Coronary artery (tissue), 2 donors: Measurements from ENCODE around the gene TCF7.

Experiments used
- DNase-seq: peaks from one replicate; pipeline ENCODE4 v3.0.0-alpha.2; 2017; ENCODE audit warnings: low spot score
- H3K27ac ChIP-seq, 2 donors: fragments of 200-600 bp; sonication (generic); one replicate each; pipeline ENCODE4 v1.5.1; 2016 to 2019
- H3K4me3 ChIP-seq: fragments of 200-600 bp; sonication (generic); 2 replicates; pipeline ENCODE4 v1.5.1; 2016; ENCODE audit warnings: mild to moderate bottlenecking, moderate library complexity
- CTCF ChIP-seq: fragments of 200-600 bp; sonication (generic); IDR thresholded peaks from one replicate; pipeline ENCODE4 v1.5.1; 2019; ENCODE audit warnings: antibody characterized with exemption

TCF7 gene

DNA sequence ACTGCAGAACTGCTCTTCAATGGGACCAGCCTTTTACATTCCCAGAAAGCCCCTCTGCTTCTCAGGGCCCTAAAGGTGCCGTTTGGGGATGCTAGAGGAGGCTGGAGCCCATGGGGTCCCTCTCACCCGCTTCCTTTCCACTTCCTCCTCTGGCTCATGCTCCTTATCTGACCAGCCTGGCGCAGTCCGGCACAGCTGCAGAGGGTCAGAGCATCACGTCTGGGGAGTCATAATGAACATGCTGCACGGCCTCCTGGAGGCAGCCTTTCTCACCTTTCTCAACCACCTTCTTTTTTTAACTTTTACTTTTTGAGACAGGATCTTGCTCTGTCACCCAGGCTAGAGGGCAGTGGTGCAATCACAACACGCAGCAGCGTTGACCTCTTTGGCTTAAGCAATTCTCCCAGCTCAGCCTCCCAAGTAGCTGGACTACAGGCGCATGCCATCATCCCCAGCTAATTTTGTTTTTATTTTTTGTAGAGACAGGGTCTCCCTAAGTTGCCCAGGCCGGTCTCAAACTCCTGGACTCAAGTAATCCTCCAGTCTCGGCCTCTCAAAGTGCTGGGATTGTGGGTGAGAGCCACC, 15.1 kb upstream of the TCF7 start:
- H3K27ac ChIP-seq, result no peak overlapping the region
- H3K4me3 ChIP-seq, result no peak overlapping the region
- TF ChIP-seq CTCF, result no peak

DNA sequence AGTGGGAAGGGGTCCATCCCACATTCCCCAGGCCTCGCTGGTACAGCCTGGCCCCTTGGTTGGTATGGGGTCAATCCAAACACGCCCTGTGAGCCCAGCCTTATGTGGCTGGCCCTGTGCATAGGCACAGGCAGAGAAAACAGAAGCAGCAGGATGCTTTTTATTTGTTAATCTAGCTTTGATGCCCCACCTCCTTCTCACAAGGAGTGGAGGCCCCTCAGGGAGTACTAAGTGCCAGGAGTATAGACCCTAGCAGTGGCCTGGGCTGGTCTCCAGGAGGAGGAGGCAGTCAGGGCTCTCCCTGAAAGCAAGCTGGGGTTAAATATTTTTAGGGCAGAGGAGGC, 14.6 kb upstream of the TCF7 start:
- no peak for TF ChIP-seq CTCF
- Histone ChIP-seq H3K27ac (peak overlapping the region; percentile 55 to 74), H3K4me3 (no peak overlapping the region)
- DNase-seq, result no peak

More for the DNA sequence above, 15.1 kb upstream of the TCF7 start:
- no peak for DNase-seq

GRCh38 chr5:134100283-134101091, 14.0 kb upstream of the TCF7 start:
- TF ChIP-seq CTCF, result no peak
- peak overlapping the region; percentile 55 to 74 for H3K27ac ChIP-seq
- no peak for DNase-seq
- peak overlapping the region; percentile 28 for H3K4me3 ChIP-seq

DNA sequence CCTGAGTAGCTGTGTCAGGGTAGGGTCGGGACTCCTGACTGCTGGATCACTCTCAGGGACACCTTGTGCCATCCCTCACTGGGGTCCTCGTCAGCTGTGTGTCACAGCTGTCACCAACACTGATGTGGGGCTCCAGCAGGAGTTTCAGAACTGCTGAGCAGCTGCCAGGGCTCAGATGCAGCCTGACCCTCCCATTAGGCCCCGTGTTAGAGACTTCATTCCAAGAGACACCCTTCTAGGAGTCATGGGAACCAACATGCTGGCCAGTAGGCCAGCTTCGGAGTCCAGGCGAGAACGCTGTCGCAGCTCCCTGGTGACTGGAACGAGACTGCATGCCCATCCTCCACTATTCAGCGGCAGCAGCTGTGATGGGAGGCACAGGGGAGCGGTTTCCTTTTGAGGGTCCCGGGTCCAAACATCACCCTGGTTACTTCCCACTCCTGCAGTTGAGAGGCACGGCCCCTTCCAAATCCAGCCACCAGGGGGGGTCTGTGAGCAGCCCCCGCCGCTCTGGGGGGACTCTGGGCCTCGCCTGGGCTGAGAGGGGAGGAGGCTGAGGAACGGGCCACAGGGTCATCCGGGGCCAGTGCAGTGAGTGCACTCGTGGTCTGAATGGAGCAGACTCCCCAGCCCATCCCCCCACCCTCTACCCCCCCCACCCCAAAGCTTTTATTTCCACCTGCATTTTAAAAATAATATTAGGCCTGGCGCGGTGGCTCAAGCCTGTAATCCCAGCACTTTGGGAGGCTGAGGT, 12.6 kb upstream of the TCF7 start:
- TF ChIP-seq CTCF, result peak; percentile 72
- no peak overlapping the region for H3K27ac ChIP-seq
- no peak overlapping the region for H3K4me3 ChIP-seq
- DNase-seq, result no peak

GRCh38 chr5:134103397-134103796, 11.1 kb upstream of the TCF7 start:
- Histone ChIP-seq H3K4me3 (no peak overlapping the region), H3K27ac (no peak overlapping the region)
- no peak for DNase-seq
- no peak for TF ChIP-seq CTCF

GRCh38 chr5:134103998-134104654, 10.4 kb upstream of the TCF7 start:
- Histone ChIP-seq H3K4me3 (no peak overlapping the region), H3K27ac (no peak overlapping the region)
- DNase-seq, result no peak
- no peak for TF ChIP-seq CTCF
